ENCODE measurements around the gene IFNA16. TPM values are rescaled to one million over a fixed set of nuclear protein-coding genes. Genes with fewer than 3 reads are reported as not detected.
"Not testable (repeated sequence)": the region's sequence is repeated elsewhere in the genome, so short reads cannot be mapped to it uniquely, and the experiment has no call there.

Gene IFNA16
- total and polyA plus RNA-seq, 2 donors (not counting 3 experiments of a cell fraction or from before 2014, with no cell fraction given), result not detected

DNA sequence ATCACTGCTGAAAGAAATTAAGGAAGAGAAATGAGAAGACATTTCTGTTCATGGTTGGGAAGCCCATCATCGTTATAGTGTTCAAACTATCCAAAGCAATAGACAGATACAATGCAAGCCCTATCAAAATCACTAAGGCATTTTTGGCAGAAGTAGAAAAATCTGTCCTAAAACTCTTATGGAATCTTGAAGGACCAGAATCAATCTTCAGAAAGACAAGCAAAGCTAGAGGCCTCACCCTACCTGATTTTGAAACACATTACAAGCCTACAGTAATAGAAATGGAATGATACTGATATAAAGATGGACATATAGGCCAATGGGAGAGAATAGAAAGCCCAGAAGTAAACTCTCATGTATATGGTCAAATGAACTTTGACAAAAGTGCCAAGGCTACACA, 45.8 kb downstream of the IFNA16 start:
- H3K4me1 ChIP-seq (ENCODE audit: control insufficient read depth, extremely low read depth, insufficient read depth, low read length), result no peaks in the 10 kb centered on the region
- POLR2A ChIA-PET, result no interaction called here
- TF ChIP-seq, protein P1, sequence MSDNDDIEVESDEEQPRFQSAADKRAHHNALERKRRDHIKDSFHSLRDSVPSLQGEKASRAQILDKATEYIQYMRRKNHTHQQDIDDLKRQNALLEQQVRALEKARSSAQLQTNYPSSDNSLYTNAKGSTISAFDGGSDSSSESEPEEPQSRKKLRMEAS (IDR thresholded peaks at IDR 0.05; ENCODE audit: insufficient read depth, insufficient read length), result no peak
- TF ChIP-seq, protein P2, sequence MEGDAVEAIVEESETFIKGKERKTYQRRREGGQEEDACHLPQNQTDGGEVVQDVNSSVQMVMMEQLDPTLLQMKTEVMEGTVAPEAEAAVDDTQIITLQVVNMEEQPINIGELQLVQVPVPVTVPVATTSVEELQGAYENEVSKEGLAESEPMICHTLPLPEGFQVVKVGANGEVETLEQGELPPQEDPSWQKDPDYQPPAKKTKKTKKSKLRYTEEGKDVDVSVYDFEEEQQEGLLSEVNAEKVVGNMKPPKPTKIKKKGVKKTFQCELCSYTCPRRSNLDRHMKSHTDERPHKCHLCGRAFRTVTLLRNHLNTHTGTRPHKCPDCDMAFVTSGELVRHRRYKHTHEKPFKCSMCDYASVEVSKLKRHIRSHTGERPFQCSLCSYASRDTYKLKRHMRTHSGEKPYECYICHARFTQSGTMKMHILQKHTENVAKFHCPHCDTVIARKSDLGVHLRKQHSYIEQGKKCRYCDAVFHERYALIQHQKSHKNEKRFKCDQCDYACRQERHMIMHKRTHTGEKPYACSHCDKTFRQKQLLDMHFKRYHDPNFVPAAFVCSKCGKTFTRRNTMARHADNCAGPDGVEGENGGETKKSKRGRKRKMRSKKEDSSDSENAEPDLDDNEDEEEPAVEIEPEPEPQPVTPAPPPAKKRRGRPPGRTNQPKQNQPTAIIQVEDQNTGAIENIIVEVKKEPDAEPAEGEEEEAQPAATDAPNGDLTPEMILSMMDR (IDR thresholded peaks at IDR 0.05; ENCODE audit: extremely low read depth in 1 of 2, insufficient read depth in 1 of 2, low read depth in 1 of 2, low read length in 2 of 2), result no peak
- no peak for TF ChIP-seq GATA2 (IDR thresholded peaks at IDR 0.05; ENCODE audit: insufficient read depth, insufficient read length, low read depth, low read length)
- TF ChIP-seq JUN (IDR thresholded peaks at IDR 0.05; ENCODE audit: borderline replicate concordance, insufficient read depth, insufficient read length, low read depth), result no peak
- no peak for TF ChIP-seq EZH2 (IDR thresholded peaks at IDR 0.05; ENCODE audit: borderline replicate concordance, low read depth, low read length, severe bottlenecking)
- no peak for TF ChIP-seq POLR2AphosphoS5 (IDR thresholded peaks at IDR 0.05; ENCODE audit: insufficient read depth, low read depth, low read length)
- TF ChIP-seq FOS (IDR thresholded peaks at IDR 0.05; ENCODE audit: borderline replicate concordance, insufficient read depth, low read length), result no peak
- TF ChIP-seq MYC (IDR thresholded peaks at IDR 0.05; ENCODE audit: low read depth, low read length), result no peak
- no peak for TF ChIP-seq POLR2A (IDR thresholded peaks at IDR 0.05; ENCODE audit: low read depth, low read length)
- FAIRE-seq (no peak), DNase-seq (ENCODE audit: low read depth, low spot score) (no peak)
- H3K36me3 ChIP-seq (ENCODE audit: control insufficient read depth in 2 of 2, extremely low read depth in 1 of 2, insufficient read depth in 2 of 2, low read length in 2 of 2), result no peaks in the 10 kb centered on the region
- no peaks in the 10 kb centered on the region for H3K9me1 ChIP-seq (replicated peaks; ENCODE audit: control insufficient read depth, extremely low read depth, insufficient read depth, low read length)
- H3K27ac ChIP-seq (ENCODE audit: insufficient read depth, low read depth, low read length), result no peak overlapping the region
- dilution Hi-C loops (cut with MboI; ENCODE audit: extremely low pct_ligation_motif_present, low sequenced_read_pairs), result no loop called here
- CTCF ChIA-PET, result no interaction called here
- H3K9me3 ChIP-seq (replicated peaks; ENCODE audit: control insufficient read depth, insufficient read depth, low read length), result no peaks in the 10 kb centered on the region
- no peak overlapping the region for H3K4me2 ChIP-seq (ENCODE audit: insufficient read depth, low read length)
- no peak overlapping the region for H3K4me3 ChIP-seq (replicated peaks in 1 of 3; ENCODE audit: insufficient read depth in 1 of 3, low read depth in 1 of 3, low read length in 3 of 3)
- no peak overlapping the region for H3K9ac ChIP-seq (replicated peaks; ENCODE audit: extremely low read depth, insufficient read depth, low read length)
- H3K79me2 ChIP-seq (ENCODE audit: control insufficient read depth, insufficient read depth, low read length), result no peaks in the 10 kb centered on the region
- no TSS peak for BruUV-seq (replicated peaks)
- H3K27me3 ChIP-seq (ENCODE audit: control insufficient read depth in 2 of 2, insufficient read depth in 2 of 2, low read length in 2 of 2), result peaks cover 5 to 28% of the 10 kb centered on the region in 2 experiments
- no peak overlapping the region for H2AFZ ChIP-seq (ENCODE audit: low read depth, low read length)
- H4K20me1 ChIP-seq (replicated peaks; ENCODE audit: control insufficient read depth, extremely low read depth, insufficient read depth, low read length), result no peaks in the 10 kb centered on the region
- intact Hi-C loops (cut with micrococcal nuclease), result no loop called here

DNA sequence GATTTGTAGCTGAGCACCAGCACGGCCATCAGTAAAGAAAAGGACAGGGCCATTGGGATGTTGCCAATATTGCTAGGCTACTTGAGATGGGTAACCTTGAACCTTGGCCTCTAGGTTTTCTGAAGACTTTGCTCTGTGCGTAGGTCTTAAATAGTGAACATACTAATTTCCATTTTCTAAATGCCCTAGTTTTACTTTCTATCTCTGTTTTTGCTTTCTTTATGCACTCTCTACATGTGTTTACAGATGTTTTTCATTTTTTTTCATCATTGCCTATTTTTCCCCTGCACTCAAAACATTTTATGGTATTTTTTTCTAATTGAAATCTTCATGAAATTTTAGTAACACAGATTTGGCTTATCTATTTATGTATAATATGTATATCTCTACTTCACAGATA, 50.6 kb downstream of the IFNA16 start, which contains the start of gene IFNA21:
Gene IFNA21, minus strand, starts transcription at position 101 of the 400 bp plus-strand sequence. Its CDS starts 48 bp downstream, at position 53.
- DNase-seq (ENCODE audit: low read depth, low spot score); H3K9me1 ChIP-seq (replicated peaks; ENCODE audit: control insufficient read depth, extremely low read depth, insufficient read depth, low read length); BruUV-seq (replicated peaks); H3K4me2 ChIP-seq (ENCODE audit: insufficient read depth, low read length); CTCF ChIA-PET; H3K36me3 ChIP-seq (ENCODE audit: control insufficient read depth in 2 of 2, extremely low read depth in 1 of 2, insufficient read depth in 2 of 2, low read length in 2 of 2); H2AFZ ChIP-seq (ENCODE audit: low read depth, low read length); intact Hi-C loops (cut with micrococcal nuclease); H3K79me2 ChIP-seq (ENCODE audit: control insufficient read depth, insufficient read depth, low read length); H3K9me3 ChIP-seq (replicated peaks; ENCODE audit: control insufficient read depth, insufficient read depth, low read length); FAIRE-seq; H3K4me3 ChIP-seq (replicated peaks in 1 of 3; ENCODE audit: insufficient read depth in 1 of 3, low read depth in 1 of 3, low read length in 3 of 3); dilution Hi-C loops (cut with MboI; ENCODE audit: extremely low pct_ligation_motif_present, low sequenced_read_pairs); H4K20me1 ChIP-seq (replicated peaks; ENCODE audit: control insufficient read depth, extremely low read depth, insufficient read depth, low read length); H3K27ac ChIP-seq (ENCODE audit: insufficient read depth, low read depth, low read length); H3K4me1 ChIP-seq (ENCODE audit: control insufficient read depth, extremely low read depth, insufficient read depth, low read length); H3K9ac ChIP-seq (replicated peaks; ENCODE audit: extremely low read depth, insufficient read depth, low read length); POLR2A ChIA-PET: not testable (repeated sequence)
- H3K27me3 ChIP-seq (ENCODE audit: control insufficient read depth in 2 of 2, insufficient read depth in 2 of 2, low read length in 2 of 2), result peaks cover 0 to 15% of the 10 kb centered on the region in 2 experiments

Measured in endothelial cell of umbilical vein (primary cell).